DOHH2 (cell line): Measurements from ENCODE around the gene NCAM2.

ENCODE experiments used
- H3F3A ChIP-seq: fragments of 200-600 bp; sonication (generic), shearing (Covaris generic); 2 replicates; pipeline ENCODE4 v1.6.0; 2016; ENCODE audit warnings: antibody characterized with exemption, mild to moderate bottlenecking; ENCODE audit not compliant: control insufficient read depth, insufficient read depth
- H3K27ac ChIP-seq: fragments of 200-600 bp; sonication (generic); 2 replicates; pipeline ENCODE4 v1.5.1; 2014; ENCODE audit warnings: low read depth, mild to moderate bottlenecking, low read length, moderate library complexity
- H3K27me3 ChIP-seq: fragments of 200-600 bp; sonication (generic); 2 replicates; pipeline ENCODE4 v1.6.1; 2014; ENCODE audit warnings: mild to moderate bottlenecking, low read length, mixed read lengths; ENCODE audit not compliant: control insufficient read depth
- H3K36me3 ChIP-seq: fragments of 200-600 bp; sonication (generic); 2 replicates; pipeline ENCODE4 v1.6.1; 2014; ENCODE audit warnings: mild to moderate bottlenecking, low read length, moderate library complexity, mixed read lengths; ENCODE audit not compliant: control insufficient read depth
- H3K4me1 ChIP-seq: fragments of 200-600 bp; sonication (generic); 2 replicates; pipeline ENCODE4 v1.6.1; 2014; ENCODE audit warnings: mild to moderate bottlenecking, low read length, mixed read lengths; ENCODE audit not compliant: control insufficient read depth
- H3K4me2 ChIP-seq: fragments of 200-600 bp; sonication (generic); 2 replicates; pipeline ENCODE4 v1.6.0; 2014; ENCODE audit warnings: mild to moderate bottlenecking, low read length, moderate library complexity
- H3K4me3 ChIP-seq: fragments of 200-600 bp; sonication (generic); 2 replicates; pipeline ENCODE4 v1.5.1; 2014; ENCODE audit warnings: mild to moderate bottlenecking, low read length, mixed read lengths
- H3K79me2 ChIP-seq: fragments of 200-600 bp; sonication (generic); 2 replicates; pipeline ENCODE4 v1.6.1; 2014; ENCODE audit warnings: mild to moderate bottlenecking, low read length, mixed read lengths; ENCODE audit not compliant: control insufficient read depth
- H3K9me2 ChIP-seq: fragments of 200-600 bp; sonication (generic); replicated peaks from 2 replicates; pipeline ENCODE4 v1.6.1; 2014; ENCODE audit warnings: mild to moderate bottlenecking, low read length, mixed read lengths; ENCODE audit not compliant: control insufficient read depth
- H3K9me3 ChIP-seq: fragments of 200-600 bp; sonication (generic); 2 replicates; pipeline ENCODE4 v1.6.1; 2014; ENCODE audit warnings: antibody characterized with exemption, low read length, mixed read lengths; ENCODE audit not compliant: control insufficient read depth, insufficient read depth
- H4K20me1 ChIP-seq: fragments of 200-600 bp; sonication (generic); 2 replicates; pipeline ENCODE4 v1.6.0; 2014; ENCODE audit warnings: low read depth, mild to moderate bottlenecking, antibody characterized with exemption, low read length, moderate library complexity; ENCODE audit not compliant: control insufficient read depth, insufficient read depth
- CTCF ChIP-seq: fragments of 200-600 bp; sonication (generic); IDR thresholded peaks from one replicate; pipeline ENCODE4 v1.5.1; 2014; ENCODE audit warnings: antibody characterized with exemption, mild to moderate bottlenecking, low read depth, low read length; ENCODE audit not compliant: poor library complexity, severe bottlenecking
- EZH2phosphoT487 ChIP-seq: fragments of 200-600 bp; sonication (generic); IDR thresholded peaks from 2 replicates; pipeline ENCODE4 v1.6.1; 2017; ENCODE audit warnings: borderline replicate concordance, mild to moderate bottlenecking, antibody characterized with exemption, low read length, moderate library complexity, mixed read lengths

Gene NCAM2

GRCh38 chr21:21184771-21185528 lies 186.7 kb downstream of the NCAM2 start:
- no peaks in the 10 kb centered on the region for H4K20me1 ChIP-seq
- H3K27me3 ChIP-seq: no peaks in the 10 kb centered on the region
- no peak for TF ChIP-seq EZH2phosphoT487
- TF ChIP-seq CTCF: no peak
- H3K4me1 ChIP-seq: no peaks in the 10 kb centered on the region
- no peak overlapping the region for H3K4me2 ChIP-seq
- no peaks in the 10 kb centered on the region for H3F3A ChIP-seq
- H3K4me3 ChIP-seq: no peak overlapping the region
- H3K36me3 ChIP-seq: no peaks in the 10 kb centered on the region
- no peak overlapping the region for H3K27ac ChIP-seq
- no peaks in the 10 kb centered on the region for H3K9me3 ChIP-seq
- H3K79me2 ChIP-seq: no peaks in the 10 kb centered on the region
- no peaks in the 10 kb centered on the region for H3K9me2 ChIP-seq

- H3F3A ChIP-seq: no peaks in the 10 kb centered on the region
- no peaks in the 10 kb centered on the region for H3K79me2 ChIP-seq
- H3K4me2 ChIP-seq: no peak overlapping the region
- TF ChIP-seq CTCF: no peak
- no peak for TF ChIP-seq EZH2phosphoT487
- no peaks in the 10 kb centered on the region for H3K4me1 ChIP-seq
- no peaks in the 10 kb centered on the region for H4K20me1 ChIP-seq
- H3K36me3 ChIP-seq: no peaks in the 10 kb centered on the region
- no peak overlapping the region for H3K27ac ChIP-seq
- H3K9me2 ChIP-seq: no peaks in the 10 kb centered on the region
- H3K9me3 ChIP-seq: no peaks in the 10 kb centered on the region
- no peak overlapping the region for H3K4me3 ChIP-seq
- H3K27me3 ChIP-seq: no peaks in the 10 kb centered on the region
These were observed 189.4 kb downstream of the NCAM2 start for GRCh38 chr21:21187579-21187978.

- H3K4me3 ChIP-seq: no peak overlapping the region
- H3K79me2 ChIP-seq: no peaks in the 10 kb centered on the region
- TF ChIP-seq CTCF (no peak), EZH2phosphoT487 (no peak)
- H3F3A ChIP-seq: no peaks in the 10 kb centered on the region
- no peaks in the 10 kb centered on the region for H3K36me3 ChIP-seq
- no peaks in the 10 kb centered on the region for H3K9me3 ChIP-seq
- no peaks in the 10 kb centered on the region for H3K4me1 ChIP-seq
- H3K27ac ChIP-seq: no peak overlapping the region
- H4K20me1 ChIP-seq: no peaks in the 10 kb centered on the region
- H3K4me2 ChIP-seq: no peak overlapping the region
- H3K27me3 ChIP-seq: no peaks in the 10 kb centered on the region
- no peaks in the 10 kb centered on the region for H3K9me2 ChIP-seq
These were observed 190.4 kb downstream of the NCAM2 start for GRCh38 chr21:21188513-21189195.
